ENCODE measurements around the gene CAPN10. TPM values are rescaled to one million over a fixed set of nuclear protein-coding genes. Genes with fewer than 3 reads are reported as not detected.
A peak's percentile ranks its signal among the peaks of the same experiment; 100 is the strongest.

The CAPN10 gene
- total RNA-seq, 1 experiment from 2014 or later, result 47.4 TPM

- H3K18ac ChIP-seq (ENCODE audit: insufficient read length, low read depth, low read length), result no peak overlapping the region
- H2BK15ac ChIP-seq (ENCODE audit: low read depth, low read length), result no peak overlapping the region
- H3K4me2 ChIP-seq (ENCODE audit: insufficient read depth, insufficient read length, low read length), result peak overlapping the region; percentile 54
- H3K9me3 Mint-ChIP-seq, result no peaks in the 10 kb centered on the region
- no peak overlapping the region for H2BK12ac ChIP-seq (ENCODE audit: insufficient read length, low read depth, low read length)
- peaks cover 20% of the 10 kb centered on the region for H3K27me3 ChIP-seq (ENCODE audit: insufficient read depth, low read length)
- no peaks in the 10 kb centered on the region; the same call in 1 of the 2 replicates for H3K79me2 ChIP-seq (ENCODE audit: insufficient read depth, low read length)
- H3K36me3 Mint-ChIP-seq (ENCODE audit: insufficient read depth in 1 of 3, low read depth in 3 of 3), result peaks cover 0 to 2% (median 0%) of the 10 kb centered on the region in 3 experiments; a peak in 1 of 7 replicates
- no peaks in the 10 kb centered on the region for H3K9me3 ChIP-seq (ENCODE audit: control insufficient read depth, low read depth, low read length)
- no peaks in the 10 kb centered on the region for H3K79me1 ChIP-seq (ENCODE audit: insufficient read depth, low read depth, low read length, poor library complexity, severe bottlenecking)
- no peaks in the 10 kb centered on the region for H4K20me1 ChIP-seq (ENCODE audit: control insufficient read depth, insufficient read depth, insufficient read length)
- H4K8ac ChIP-seq (replicated peaks; ENCODE audit: insufficient read length, low read depth, low read length), result no peak overlapping the region
- DNase-seq, result no peak
- TF ChIP-seq, protein P1, sequence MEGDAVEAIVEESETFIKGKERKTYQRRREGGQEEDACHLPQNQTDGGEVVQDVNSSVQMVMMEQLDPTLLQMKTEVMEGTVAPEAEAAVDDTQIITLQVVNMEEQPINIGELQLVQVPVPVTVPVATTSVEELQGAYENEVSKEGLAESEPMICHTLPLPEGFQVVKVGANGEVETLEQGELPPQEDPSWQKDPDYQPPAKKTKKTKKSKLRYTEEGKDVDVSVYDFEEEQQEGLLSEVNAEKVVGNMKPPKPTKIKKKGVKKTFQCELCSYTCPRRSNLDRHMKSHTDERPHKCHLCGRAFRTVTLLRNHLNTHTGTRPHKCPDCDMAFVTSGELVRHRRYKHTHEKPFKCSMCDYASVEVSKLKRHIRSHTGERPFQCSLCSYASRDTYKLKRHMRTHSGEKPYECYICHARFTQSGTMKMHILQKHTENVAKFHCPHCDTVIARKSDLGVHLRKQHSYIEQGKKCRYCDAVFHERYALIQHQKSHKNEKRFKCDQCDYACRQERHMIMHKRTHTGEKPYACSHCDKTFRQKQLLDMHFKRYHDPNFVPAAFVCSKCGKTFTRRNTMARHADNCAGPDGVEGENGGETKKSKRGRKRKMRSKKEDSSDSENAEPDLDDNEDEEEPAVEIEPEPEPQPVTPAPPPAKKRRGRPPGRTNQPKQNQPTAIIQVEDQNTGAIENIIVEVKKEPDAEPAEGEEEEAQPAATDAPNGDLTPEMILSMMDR (conservative IDR thresholded peaks at IDR 0.05), result no peak
- no peak overlapping the region for H2BK120ac ChIP-seq (ENCODE audit: low read depth, low read length, poor library complexity, severe bottlenecking)
- H3K27ac ChIP-seq (ENCODE audit: insufficient read length, low read depth, low read length), result no peak overlapping the region
- H3K27me3 Mint-ChIP-seq (ENCODE audit: low read depth), result peaks cover 26% of the 10 kb centered on the region
- H3K9ac ChIP-seq (ENCODE audit: extremely low read depth, insufficient read length, low read length), result no peak overlapping the region
- no peak overlapping the region for H2AFZ ChIP-seq (ENCODE audit: low read length)
- H3K4ac ChIP-seq (ENCODE audit: low read depth, low read length), result no peak overlapping the region
- WGBS (ENCODE audit: extremely low coverage, insufficient read length, low lambda C conversion rate), result no CpG with 5 or more reads among the region's 9 CpGs
- no peak overlapping the region for H3K56ac ChIP-seq (ENCODE audit: insufficient read length, low read depth, low read length)
- no peak overlapping the region for H3T11ph ChIP-seq (ENCODE audit: low read length)
- no peak overlapping the region for H2AK5ac ChIP-seq (ENCODE audit: insufficient read length, low read length)
- H3K27ac Mint-ChIP-seq, result no peak overlapping the region; a peak in 1 of 7 replicates
- peak overlapping the region; percentile 70 to 72; a peak in 4 of 5 replicates for H3K4me3 Mint-ChIP-seq
- H4K5ac ChIP-seq (ENCODE audit: insufficient read length, low read depth, low read length), result no peak overlapping the region
- no peak overlapping the region for H2BK20ac ChIP-seq (ENCODE audit: low read depth, low read length, poor library complexity, severe bottlenecking)
- H3K14ac ChIP-seq (ENCODE audit: insufficient read depth, low read length), result no peak overlapping the region
- no peak overlapping the region for H2BK5ac ChIP-seq (ENCODE audit: insufficient read length, low read length)
- peaks cover 11% of the 10 kb centered on the region for H3K23me2 ChIP-seq (ENCODE audit: insufficient read length, low read depth, low read length, poor library complexity, severe bottlenecking)
- H4K91ac ChIP-seq (ENCODE audit: insufficient read length, low read depth, low read length), result no peak overlapping the region
- H3K4me1 ChIP-seq (ENCODE audit: insufficient read depth, low read length), result peaks cover 2% of the 10 kb centered on the region; the same call in 1 of the 2 replicates
- no peak overlapping the region for H3K23ac ChIP-seq (ENCODE audit: insufficient read length, low read depth, low read length)
- H3K4me1 Mint-ChIP-seq, result peaks cover 23 to 24% of the 10 kb centered on the region in 2 experiments
Measured at GRCh38 chr2:240569523-240569997, 17.0 kb upstream of the CAPN10 start.
